Right lobe of liver (tissue), 6 donors: ENCODE data around the gene ZBTB7C. TPM values are rescaled to one million over a fixed set of nuclear protein-coding genes. Genes with fewer than 3 reads are reported as not detected.

Source experiments
- ATAC-seq, 4 donors: fragments of 200-7000 bp; cut with Tn5 transposase; one replicate each; pipeline ENCODE4 v1.9.1; 2020; ENCODE audit warnings: mild to moderate bottlenecking in 4 of 4, moderate library complexity in 4 of 4
- DNase-seq, 3 donors: peaks; one replicate each; pipeline ENCODE4 v3.0.0-alpha.2; 2020
- H3K27ac ChIP-seq, 3 donors: fragments of 200-600 bp; one replicate each; pipeline ENCODE4 v1.8.0; 2022
- H3K27me3 ChIP-seq, 2 donors: fragments of 200-600 bp; one replicate each; pipeline ENCODE4 v1.8.0; 2022
- H3K36me3 ChIP-seq, 4 donors: fragments of 200-600 bp; sonication (generic) in 1 of 4; one replicate each; pipeline versions ENCODE4 v1.5.1 to v1.8.0; 2017 to 2022; ENCODE audit warnings: control low read depth in 1 of 4
- H3K4me1 ChIP-seq, 4 donors: fragments of 200-600 bp; sonication (generic) in 1 of 4; one replicate each; pipeline versions ENCODE4 v1.5.1 to v1.8.0; 2017 to 2022; ENCODE audit warnings: control low read depth in 1 of 4
- H3K4me3 ChIP-seq, 3 donors: fragments of 200-600 bp; one replicate each; pipeline ENCODE4 v1.8.0; 2022
- H3K9me3 ChIP-seq, 4 donors: fragments of 200-600 bp; sonication (generic) in 1 of 4; one replicate each; pipeline versions ENCODE4 v1.5.1 to v1.8.0; 2017 to 2022; ENCODE audit warnings: control low read depth in 1 of 4
- POLR2A ChIP-seq: fragments of 450-650 bp; IDR thresholded peaks from one replicate; pipeline ENCODE4 v1.6.1; 2017; ENCODE audit warnings: antibody characterized with exemption, mild to moderate bottlenecking
- WGBS: methylation state at CpG from one replicate; pipeline ENCODE4 v1.1.6; 2018; ENCODE audit warnings: low coverage, low lambda C conversion rate; ENCODE audit not compliant: insufficient coverage; ENCODE audit errors: missing lambda C conversion rate; 5-methylcytosine and 5-hydroxymethylcytosine counted together
- intact Hi-C, 2 donors: fragments of 100-400 bp; cut with DNase I; formaldehyde crosslinking; loops; one replicate each; pipeline versions ENCODE4 v1.11.2 to v1.14.1; 2022
- total RNA-seq, 6 experiments: library from RNA; depleted of rRNA in 2 of 6; stranded (reverse); fragments of >200 nt in 2 of 6; fragmentation: NEBNext Ultra II Directional in 3 of 6; extraction: Animal tissue kit (Norgen Biotek cat#: 25700) in 3 of 6; gene quantifications; one replicate each; pipeline versions ENCODE4 v1.1.0 to v1.2.4, GENCODE V29; 2016 to 2023
- TF ChIP-seq, protein P1 (sequence below), 4 donors: fragments of 200-600 bp in 3 of 4; fragments of 450-650 bp in 1 of 4; IDR thresholded peaks; one replicate each; pipeline versions ENCODE4 v1.5.1 to v1.8.0; 2016 to 2022; ENCODE audit warnings: antibody characterized with exemption in 4 of 4, mild to moderate bottlenecking in 2 of 4
- donor health status: DM: no; HTN: yes; CAD: no.
- donor health status: DM: no; HTN: no; CAD: no.
- donor health status: DM: no; HTN: no; CAD: no.
- donor health status: DM: no; HTN: yes; CAD: no.
- donor health status: DM: no; HTN: yes; CAD: no.

The ZBTB7C gene
- total RNA-seq, 6 experiments from 2014 or later: 1.1 to 1.7 (median 1.3) TPM

DNA sequence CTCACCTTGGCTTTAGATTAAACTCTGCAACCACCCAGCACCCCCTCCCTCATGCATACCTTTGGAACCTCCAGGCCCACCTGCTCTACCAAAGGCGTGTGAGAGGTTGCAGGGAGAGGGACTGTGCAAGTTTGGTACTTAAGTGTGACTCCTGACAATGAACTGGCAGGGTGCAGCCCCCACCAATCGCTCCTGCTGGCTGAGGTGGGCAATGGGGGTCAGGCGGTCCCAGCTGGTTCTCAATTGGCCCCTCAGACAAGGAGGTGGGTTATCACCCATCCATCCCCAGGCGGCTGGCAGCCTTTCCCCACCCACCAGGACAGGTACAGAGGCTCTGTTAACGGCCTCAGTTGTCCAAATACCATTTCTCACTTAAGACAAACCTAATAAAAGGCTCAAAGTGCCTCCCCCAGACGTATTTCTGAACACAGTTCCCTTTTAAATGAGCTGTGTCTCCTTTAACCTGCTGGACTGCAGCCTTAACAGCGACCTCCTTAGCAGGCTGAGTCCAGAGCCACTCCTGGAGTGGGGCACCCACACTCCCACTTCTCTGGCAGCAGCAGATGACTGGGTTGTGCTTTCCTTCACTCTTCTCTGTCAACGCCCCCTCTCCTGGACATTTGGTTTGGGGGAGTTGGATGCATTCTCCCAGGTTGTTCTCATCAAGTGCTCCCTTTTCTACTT, 309.6 kb downstream of the ZBTB7C start:
- Histone ChIP-seq H3K9me3 (no peaks in the 10 kb centered on the region), H3K27me3 (no peaks in the 10 kb centered on the region), H3K27ac (no peak overlapping the region), H3K4me3 (no peak overlapping the region), H3K4me1 (no peaks in the 10 kb centered on the region), H3K36me3 (no peaks in the 10 kb centered on the region)
- 68% methylated on average over 3 of the region's 8 CpGs for WGBS
- no peak for DNase-seq
- no peak for TF ChIP-seq POLR2A
- TF ChIP-seq, protein P1, sequence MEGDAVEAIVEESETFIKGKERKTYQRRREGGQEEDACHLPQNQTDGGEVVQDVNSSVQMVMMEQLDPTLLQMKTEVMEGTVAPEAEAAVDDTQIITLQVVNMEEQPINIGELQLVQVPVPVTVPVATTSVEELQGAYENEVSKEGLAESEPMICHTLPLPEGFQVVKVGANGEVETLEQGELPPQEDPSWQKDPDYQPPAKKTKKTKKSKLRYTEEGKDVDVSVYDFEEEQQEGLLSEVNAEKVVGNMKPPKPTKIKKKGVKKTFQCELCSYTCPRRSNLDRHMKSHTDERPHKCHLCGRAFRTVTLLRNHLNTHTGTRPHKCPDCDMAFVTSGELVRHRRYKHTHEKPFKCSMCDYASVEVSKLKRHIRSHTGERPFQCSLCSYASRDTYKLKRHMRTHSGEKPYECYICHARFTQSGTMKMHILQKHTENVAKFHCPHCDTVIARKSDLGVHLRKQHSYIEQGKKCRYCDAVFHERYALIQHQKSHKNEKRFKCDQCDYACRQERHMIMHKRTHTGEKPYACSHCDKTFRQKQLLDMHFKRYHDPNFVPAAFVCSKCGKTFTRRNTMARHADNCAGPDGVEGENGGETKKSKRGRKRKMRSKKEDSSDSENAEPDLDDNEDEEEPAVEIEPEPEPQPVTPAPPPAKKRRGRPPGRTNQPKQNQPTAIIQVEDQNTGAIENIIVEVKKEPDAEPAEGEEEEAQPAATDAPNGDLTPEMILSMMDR (IDR thresholded peaks at IDR 0.05): no peak
- intact Hi-C loops: no loop called here
- ATAC-seq: no peak

DNA sequence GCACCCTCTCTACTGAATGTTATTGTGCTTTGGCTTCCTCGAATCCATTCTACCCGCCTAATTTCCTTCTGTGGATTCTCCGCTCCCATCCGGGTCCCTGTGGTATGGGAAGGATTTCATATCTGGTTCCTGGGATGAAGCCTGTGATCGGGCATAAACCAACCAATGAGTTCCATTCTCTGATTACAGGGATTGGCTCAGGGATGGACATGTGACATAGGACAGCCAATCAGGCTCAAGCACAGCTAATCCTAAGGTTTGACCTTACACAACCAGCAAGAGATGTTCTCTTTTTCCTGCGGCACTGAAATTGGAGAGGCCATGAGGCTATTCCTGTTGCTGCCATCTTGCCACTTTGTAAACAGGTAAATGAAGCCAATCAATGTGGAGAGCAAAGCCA, 310.6 kb downstream of the ZBTB7C start:
- no peaks in the 10 kb centered on the region for H3K4me1 ChIP-seq
- no peaks in the 10 kb centered on the region for H3K9me3 ChIP-seq
- DNase-seq (no peak), ATAC-seq (no peak)
- intact Hi-C loops: no loop called here
- H3K4me3 ChIP-seq: no peak overlapping the region
- no peaks in the 10 kb centered on the region for H3K27me3 ChIP-seq
- WGBS: 74% methylated on average over 5 of the region's 6 CpGs
- no peaks in the 10 kb centered on the region for H3K36me3 ChIP-seq
- no peak overlapping the region for H3K27ac ChIP-seq
- TF ChIP-seq, protein P1 (IDR thresholded peaks at IDR 0.05): no peak
- no peak for TF ChIP-seq POLR2A

DNA sequence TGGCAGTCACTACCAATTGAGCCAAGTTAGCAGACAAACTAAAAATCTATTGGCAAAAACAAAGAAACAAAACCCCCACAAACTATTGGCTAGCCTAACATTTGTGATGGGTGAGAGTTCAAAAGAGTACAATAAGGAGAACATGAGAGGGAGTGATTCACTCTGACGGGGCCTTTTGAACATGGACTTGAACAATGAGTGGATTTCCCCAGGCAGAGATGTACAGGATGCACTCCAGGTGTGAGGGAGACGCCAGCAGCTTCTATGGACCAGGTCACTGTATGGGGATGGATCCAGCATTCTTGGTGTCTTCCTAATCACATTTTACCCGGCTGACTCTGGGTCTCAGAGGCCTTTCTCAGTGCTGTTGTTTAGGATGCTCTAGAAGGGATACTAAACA, 311.2 kb downstream of the ZBTB7C start:
- ATAC-seq (no peak), DNase-seq (no peak)
- Histone ChIP-seq H3K27me3 (no peaks in the 10 kb centered on the region), H3K4me1 (no peaks in the 10 kb centered on the region), H3K9me3 (no peaks in the 10 kb centered on the region), H3K27ac (no peak overlapping the region), H3K36me3 (no peaks in the 10 kb centered on the region), H3K4me3 (no peak overlapping the region)
- intact Hi-C loops: no loop called here
- WGBS: 57% methylated on average over 3 of the region's 3 CpGs
- no peak for TF ChIP-seq POLR2A
- TF ChIP-seq, protein P1 (IDR thresholded peaks at IDR 0.05): no peak

DNA sequence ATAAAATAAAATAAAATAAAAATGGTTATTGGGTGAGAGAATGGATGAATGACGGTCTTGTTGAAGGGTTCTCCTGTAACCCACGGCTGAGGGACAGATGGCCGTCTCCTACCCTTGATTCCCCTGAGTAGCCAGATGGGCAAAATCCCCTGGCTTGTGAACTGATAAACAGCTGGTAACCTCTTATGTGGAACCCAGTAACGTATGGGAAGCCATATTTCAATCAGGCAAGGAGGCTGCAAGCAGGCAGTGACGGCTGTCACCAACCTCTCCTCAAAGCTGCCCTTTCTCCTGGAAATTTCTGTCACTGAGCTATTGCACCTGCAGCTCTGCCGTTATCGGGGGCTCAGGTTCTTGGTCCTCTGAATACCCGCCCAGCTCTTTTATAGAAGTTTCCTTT, 313.5 kb downstream of the ZBTB7C start:
- H3K27ac ChIP-seq: no peak overlapping the region
- WGBS: 81% methylated on average over 6 of the region's 8 CpGs

More for the DNA sequence above, 313.5 kb downstream of the ZBTB7C start:
- Histone ChIP-seq H3K9me3 (no peaks in the 10 kb centered on the region), H3K36me3 (no peaks in the 10 kb centered on the region), H3K4me1 (no peaks in the 10 kb centered on the region), H3K27me3 (no peaks in the 10 kb centered on the region), H3K4me3 (no peak overlapping the region)
- no peak for DNase-seq
- intact Hi-C loops: no loop called here
- no peak for ATAC-seq
- TF ChIP-seq, protein P1 (IDR thresholded peaks at IDR 0.05): no peak
- no peak for TF ChIP-seq POLR2A
